ENCODE measurements around the gene ZGPAT. TPM values are rescaled to one million over a fixed set of nuclear protein-coding genes. Genes with fewer than 3 reads are reported as not detected.

Gene ZGPAT
- total and polyA plus RNA-seq, 2 donors (not counting 3 experiments of a cell fraction or from before 2014, with no cell fraction given) = 23.1 to 29.3 TPM

DNA sequence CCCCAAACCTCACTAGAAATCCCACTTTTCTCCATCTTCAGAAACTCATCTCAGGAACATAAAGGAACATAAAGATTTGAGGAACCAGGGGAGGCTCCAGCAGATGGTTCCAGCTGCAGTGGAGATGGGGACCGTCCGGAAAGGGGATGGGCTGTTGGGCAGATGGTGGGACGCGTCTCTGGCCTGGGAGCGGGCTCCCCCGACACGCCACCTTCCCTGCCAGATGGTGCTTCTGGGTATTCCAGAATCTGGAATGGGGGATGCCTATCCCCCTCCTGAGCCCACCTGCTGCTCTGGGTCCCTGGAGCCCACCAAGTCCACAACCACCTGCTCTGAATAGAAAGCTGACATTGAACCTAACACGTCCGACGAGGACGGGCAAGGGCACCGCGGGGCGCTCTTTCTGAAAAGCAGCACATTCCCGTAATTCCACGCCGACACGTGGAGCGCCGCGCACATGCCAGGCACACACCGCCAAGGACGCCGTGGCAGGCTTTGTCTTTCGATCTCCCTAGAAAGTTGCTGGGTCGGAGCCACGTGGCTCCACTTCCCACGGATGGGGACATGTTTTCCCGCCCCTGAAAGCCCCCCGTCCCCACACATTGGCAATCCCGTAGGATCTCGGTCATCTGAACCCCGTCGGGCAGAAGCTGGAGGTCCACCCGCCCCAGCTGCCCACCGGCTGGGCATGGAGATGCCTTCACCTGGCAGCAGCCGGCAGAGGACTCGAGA, 59.0 kb downstream of the ZGPAT start:
- Histone ChIP-seq H3K27ac (ENCODE audit: insufficient read depth, low read depth, low read length) (no peak overlapping the region), H2AFZ (ENCODE audit: low read depth, low read length) (no peak overlapping the region), H3K9me3 (replicated peaks; ENCODE audit: control insufficient read depth, insufficient read depth, low read length) (no peaks in the 10 kb centered on the region), H3K27me3 (ENCODE audit: control insufficient read depth in 2 of 2, insufficient read depth in 2 of 2, low read length in 2 of 2) (no peaks in the 10 kb centered on the region), H4K20me1 (replicated peaks; ENCODE audit: control insufficient read depth, extremely low read depth, insufficient read depth, low read length) (no peaks in the 10 kb centered on the region), H3K36me3 (ENCODE audit: control insufficient read depth in 2 of 2, extremely low read depth in 1 of 2, insufficient read depth in 2 of 2, low read length in 2 of 2) (no peaks in the 10 kb centered on the region), H3K4me2 (ENCODE audit: insufficient read depth, low read length) (no peak overlapping the region), H3K4me3 (replicated peaks in 1 of 3; ENCODE audit: insufficient read depth in 1 of 3, low read depth in 1 of 3, low read length in 3 of 3) (no peak overlapping the region), H3K4me1 (ENCODE audit: control insufficient read depth, extremely low read depth, insufficient read depth, low read length) (no peaks in the 10 kb centered on the region), H3K9ac (replicated peaks; ENCODE audit: extremely low read depth, insufficient read depth, low read length) (no peak overlapping the region), H3K79me2 (ENCODE audit: control insufficient read depth, insufficient read depth, low read length) (no peaks in the 10 kb centered on the region), H3K9me1 (replicated peaks; ENCODE audit: control insufficient read depth, extremely low read depth, insufficient read depth, low read length) (no peaks in the 10 kb centered on the region)
- intact Hi-C loops (cut with micrococcal nuclease) (no loop called here), dilution Hi-C loops (cut with MboI; ENCODE audit: extremely low pct_ligation_motif_present, low sequenced_read_pairs) (no loop called here)
- BruUV-seq (replicated peaks) = no TSS peak
- no peak for FAIRE-seq
- ChIA-PET POLR2A (no interaction called here), CTCF (interaction anchor here (1.5 to 2.1 kb wide), 2 partner anchors 8 to 19 kb away, joined by 9 to 12 read pairs; no protein-coding TSS in a partner anchor)
- TF ChIP-seq, protein P1, sequence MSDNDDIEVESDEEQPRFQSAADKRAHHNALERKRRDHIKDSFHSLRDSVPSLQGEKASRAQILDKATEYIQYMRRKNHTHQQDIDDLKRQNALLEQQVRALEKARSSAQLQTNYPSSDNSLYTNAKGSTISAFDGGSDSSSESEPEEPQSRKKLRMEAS (IDR thresholded peaks at IDR 0.05; ENCODE audit: insufficient read depth, insufficient read length) = no peak
- TF ChIP-seq, protein P2, sequence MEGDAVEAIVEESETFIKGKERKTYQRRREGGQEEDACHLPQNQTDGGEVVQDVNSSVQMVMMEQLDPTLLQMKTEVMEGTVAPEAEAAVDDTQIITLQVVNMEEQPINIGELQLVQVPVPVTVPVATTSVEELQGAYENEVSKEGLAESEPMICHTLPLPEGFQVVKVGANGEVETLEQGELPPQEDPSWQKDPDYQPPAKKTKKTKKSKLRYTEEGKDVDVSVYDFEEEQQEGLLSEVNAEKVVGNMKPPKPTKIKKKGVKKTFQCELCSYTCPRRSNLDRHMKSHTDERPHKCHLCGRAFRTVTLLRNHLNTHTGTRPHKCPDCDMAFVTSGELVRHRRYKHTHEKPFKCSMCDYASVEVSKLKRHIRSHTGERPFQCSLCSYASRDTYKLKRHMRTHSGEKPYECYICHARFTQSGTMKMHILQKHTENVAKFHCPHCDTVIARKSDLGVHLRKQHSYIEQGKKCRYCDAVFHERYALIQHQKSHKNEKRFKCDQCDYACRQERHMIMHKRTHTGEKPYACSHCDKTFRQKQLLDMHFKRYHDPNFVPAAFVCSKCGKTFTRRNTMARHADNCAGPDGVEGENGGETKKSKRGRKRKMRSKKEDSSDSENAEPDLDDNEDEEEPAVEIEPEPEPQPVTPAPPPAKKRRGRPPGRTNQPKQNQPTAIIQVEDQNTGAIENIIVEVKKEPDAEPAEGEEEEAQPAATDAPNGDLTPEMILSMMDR (IDR thresholded peaks at IDR 0.05; ENCODE audit: extremely low read depth in 1 of 2, insufficient read depth in 1 of 2, low read depth in 1 of 2, low read length in 2 of 2) = no peak
- TF ChIP-seq MYC (IDR thresholded peaks at IDR 0.05; ENCODE audit: low read depth, low read length) = no peak
- TF ChIP-seq GATA2 (IDR thresholded peaks at IDR 0.05; ENCODE audit: insufficient read depth, insufficient read length, low read depth, low read length) = no peak
- no peak for TF ChIP-seq EZH2 (IDR thresholded peaks at IDR 0.05; ENCODE audit: borderline replicate concordance, low read depth, low read length, severe bottlenecking)
- no peak for TF ChIP-seq POLR2AphosphoS5 (IDR thresholded peaks at IDR 0.05; ENCODE audit: insufficient read depth, low read depth, low read length)
- no peak for TF ChIP-seq POLR2A (IDR thresholded peaks at IDR 0.05; ENCODE audit: low read depth, low read length)
- TF ChIP-seq FOS (IDR thresholded peaks at IDR 0.05; ENCODE audit: borderline replicate concordance, insufficient read depth, low read length) = no peak
- no peak for DNase-seq (ENCODE audit: low read depth, low spot score)
